Breast epithelium (tissue), 4 donors: ENCODE measurements around the gene ATP12A. TPM values are rescaled to one million over a fixed set of nuclear protein-coding genes. Genes with fewer than 3 reads are reported as not detected.
A peak's percentile ranks its signal among the peaks of the same experiment; 100 is the strongest.

Experiments
- DNase-seq, 2 donors: peaks; one replicate each; pipeline ENCODE4 v3.0.0-alpha.2; 2019; ENCODE audit warnings: low spot score in 2 of 2
- H3K27ac ChIP-seq, 2 donors: fragments of 200-600 bp; sonication (generic) in 1 of 2; one replicate each; pipeline ENCODE4 v1.5.1; 2016 to 2019; ENCODE audit warnings: mild to moderate bottlenecking in 1 of 2
- H3K27me3 ChIP-seq, 2 donors: fragments of 200-600 bp; sonication (generic) in 1 of 2; one replicate each; pipeline versions ENCODE4 v1.5.1 to v1.6.0; 2017 to 2019; ENCODE audit warnings: control low read depth in 1 of 2, mild to moderate bottlenecking in 1 of 2
- H3K36me3 ChIP-seq: fragments of 200-600 bp; one replicate; pipeline ENCODE4 v1.5.1; 2019
- H3K4me1 ChIP-seq, 2 donors: fragments of 200-600 bp; sonication (generic); one replicate each; pipeline ENCODE4 v1.5.1; 2016 to 2019; ENCODE audit warnings: control low read depth in 1 of 2
- H3K4me3 ChIP-seq, 3 donors: fragments of 200-600 bp; sonication (generic); 1 replicate in 2 of 3; 2 replicates in 1 of 3; pipeline ENCODE4 v1.5.1; 2016 to 2019; ENCODE audit warnings: mild to moderate bottlenecking in 3 of 3, moderate library complexity in 2 of 3
- H3K9me3 ChIP-seq, 2 donors: fragments of 200-600 bp; sonication (generic) in 1 of 2; one replicate each; pipeline ENCODE4 v1.5.1; 2016 to 2019; ENCODE audit warnings: control low read depth in 1 of 2
- CTCF ChIP-seq, 3 donors: fragments of 450-650 bp; IDR thresholded peaks; one replicate each; pipeline ENCODE4 v1.5.1; 2016 to 2017; ENCODE audit warnings: antibody characterized with exemption in 3 of 3, mild to moderate bottlenecking in 3 of 3, moderate library complexity in 3 of 3
- POLR2A ChIP-seq: fragments of 450-650 bp; IDR thresholded peaks from one replicate; pipeline ENCODE4 v1.6.1; 2016; ENCODE audit warnings: antibody characterized with exemption, mild to moderate bottlenecking, moderate library complexity
- POLR2AphosphoS5 ChIP-seq, 3 donors: sonication (generic); formaldehyde crosslinking; IDR thresholded peaks; one replicate each; pipeline ENCODE4 v1.6.1; 2017; ENCODE audit warnings: antibody characterized with exemption in 3 of 3
- intact Hi-C: fragments of 100-400 bp; cut with DNase I; formaldehyde crosslinking; loops from one replicate; pipeline ENCODE4 v1.15.1; 2023; ENCODE audit warnings: low total_unique reads
- total RNA-seq, 3 donors: library from RNA; depleted of rRNA; stranded (reverse); fragments of >200 nt; gene quantifications; one replicate each; pipeline ENCODE4 v1.1.0, GENCODE V29; 2016

ATP12A gene
- total RNA-seq, 3 donors from 2014 or later: not detected

GRCh38 chr13:24691381-24691780 is 11.2 kb downstream of the ATP12A start:
- Histone ChIP-seq H3K9me3 (no peaks in the 10 kb centered on the region), H3K4me1 (no peaks in the 10 kb centered on the region), H3K27ac (no peak overlapping the region), H3K27me3 (peaks cover 0 to 9% of the 10 kb centered on the region in 2 donors), H3K36me3 (no peaks in the 10 kb centered on the region), H3K4me3 (no peak overlapping the region)
- TF ChIP-seq POLR2A: no peak
- no peak for TF ChIP-seq CTCF (IDR thresholded peaks at IDR 0.05)
- TF ChIP-seq POLR2AphosphoS5 (IDR thresholded peaks at IDR 0.05): no peak
- intact Hi-C loops: no loop called here
- DNase-seq: no peak

- TF ChIP-seq CTCF (IDR thresholded peaks at IDR 0.05) (no peak), POLR2AphosphoS5 (IDR thresholded peaks at IDR 0.05) (no peak), POLR2A (no peak)
Measured at GRCh38 chr13:24692561-24692960, 12.4 kb downstream of the ATP12A start.

GRCh38 chr13:24693862-24694471 is 13.8 kb downstream of the ATP12A start:
- TF ChIP-seq POLR2AphosphoS5 (IDR thresholded peaks at IDR 0.05): no peak
- TF ChIP-seq CTCF (IDR thresholded peaks at IDR 0.05): peak in 2 of 3 donors; percentile 11 to 47
- no peak overlapping the region for H3K27ac ChIP-seq
- peaks cover 0 to 2% of the 10 kb centered on the region in 2 donors for H3K27me3 ChIP-seq
- H3K36me3 ChIP-seq: no peaks in the 10 kb centered on the region
- H3K4me1 ChIP-seq: no peaks in the 10 kb centered on the region
- DNase-seq: no peak
- H3K9me3 ChIP-seq: no peaks in the 10 kb centered on the region
- intact Hi-C loops: no loop called here
- H3K4me3 ChIP-seq: no peak overlapping the region

More at GRCh38 chr13:24692561-24692960, 12.4 kb downstream of the ATP12A start:
- Histone ChIP-seq H3K27me3 (peaks cover 0 to 9% of the 10 kb centered on the region in 2 donors), H3K9me3 (no peaks in the 10 kb centered on the region), H3K36me3 (no peaks in the 10 kb centered on the region), H3K27ac (no peak overlapping the region), H3K4me3 (no peak overlapping the region), H3K4me1 (no peaks in the 10 kb centered on the region)
- intact Hi-C loops: no loop called here
- DNase-seq: no peak

- H3K4me1 ChIP-seq: no peaks in the 10 kb centered on the region
- intact Hi-C loops: no loop called here
Measured at GRCh38 chr13:24694907-24695306, 14.7 kb downstream of the ATP12A start.

GRCh38 chr13:24698686-24699085 is 18.5 kb downstream of the ATP12A start:
- Histone ChIP-seq H3K9me3 (no peaks in the 10 kb centered on the region), H3K4me3 (no peak overlapping the region), H3K36me3 (no peaks in the 10 kb centered on the region), H3K4me1 (no peaks in the 10 kb centered on the region), H3K27me3 (peaks cover 0 to 3% of the 10 kb centered on the region in 2 donors), H3K27ac (no peak overlapping the region)
- no peak for TF ChIP-seq POLR2A
- no peak for TF ChIP-seq CTCF (IDR thresholded peaks at IDR 0.05)
- no peak for TF ChIP-seq POLR2AphosphoS5 (IDR thresholded peaks at IDR 0.05)
- no peak for DNase-seq
- intact Hi-C loops: no loop called here

More at GRCh38 chr13:24694907-24695306, 14.7 kb downstream of the ATP12A start:
- TF ChIP-seq CTCF (IDR thresholded peaks at IDR 0.05): no peak
- DNase-seq: no peak
- Histone ChIP-seq H3K27ac (no peak overlapping the region), H3K36me3 (no peaks in the 10 kb centered on the region), H3K27me3 (peaks cover 0 to 3% of the 10 kb centered on the region in 2 donors), H3K4me3 (no peak overlapping the region), H3K9me3 (no peaks in the 10 kb centered on the region)
